Mucosa of descending colon (tissue), 3 donors: ENCODE data around the gene BEND5. TPM values are rescaled to one million over a fixed set of nuclear protein-coding genes. Genes with fewer than 3 reads are reported as not detected.

Experiments
- ATAC-seq: fragments of 200-7000 bp; cut with Tn5 transposase; one replicate; pipeline ENCODE4 v1.9.1; 2020; ENCODE audit warnings: mild to moderate bottlenecking, moderate library complexity
- DNase-seq, 3 donors: peaks; one replicate each; pipeline ENCODE4 v3.0.0-alpha.2; 2020
- H3K36me3 ChIP-seq: fragments of 200-600 bp; one replicate; pipeline ENCODE4 v1.8.0; 2021; ENCODE audit warnings: low read depth, mild to moderate bottlenecking
- H3K4me1 ChIP-seq: fragments of 200-600 bp; one replicate; pipeline ENCODE4 v1.8.0; 2021; ENCODE audit warnings: low read depth, mild to moderate bottlenecking
- H3K4me3 ChIP-seq: fragments of 200-600 bp; one replicate; pipeline ENCODE4 v1.8.0; 2021; ENCODE audit warnings: mild to moderate bottlenecking
- H3K9me3 ChIP-seq: fragments of 200-600 bp; one replicate; pipeline ENCODE4 v1.8.0; 2021; ENCODE audit warnings: mild to moderate bottlenecking
- CTCF ChIP-seq: fragments of 200-600 bp; IDR thresholded peaks from one replicate; pipeline ENCODE4 v1.8.0; 2022; ENCODE audit warnings: antibody characterized with exemption, mild to moderate bottlenecking
- intact Hi-C, 2 donors: fragments of 100-400 bp; cut with DNase I in 1 of 2; cut with micrococcal nuclease in 1 of 2; formaldehyde crosslinking; loops; one replicate each; pipeline versions ENCODE4 v1.11.0 to v1.11.1; 2022; cut with DNase I, micrococcal nuclease
- total RNA-seq, 3 donors: library from RNA; stranded (reverse); fragmentation: NEBNext Ultra II Directional in 2 of 3; extraction: Animal tissue kit (Norgen Biotek cat#: 25700) in 2 of 3; gene quantifications; one replicate each; pipeline versions ENCODE4 v1.2.1 to v1.2.4, GENCODE V29; 2021 to 2023
- donor health status: DM: no; HTN: no; CAD: no; lungs with moderate emphysema.
- donor health status: DM: no; HTN: no; CAD: no.
- donor health status: DM: no; HTN: yes; CAD: no.

Gene BEND5
- total RNA-seq, 3 donors from 2014 or later, result 1.9 to 9.1 (median 2.1) TPM

GRCh38 chr1:48775831-48776392 lies 779 bp downstream of the BEND5 start:
- peak; percentile 26 for ATAC-seq
- H3K9me3 ChIP-seq, result no peaks in the 10 kb centered on the region
- H3K36me3 ChIP-seq, result no peaks in the 10 kb centered on the region
- intact Hi-C loops, result no loop called here
- DNase-seq, result no peak
- H3K4me3 ChIP-seq, result no peak overlapping the region
- H3K4me1 ChIP-seq, result no peaks in the 10 kb centered on the region
- no peak for TF ChIP-seq CTCF

GRCh38 chr1:48773133-48773532 lies 3.6 kb downstream of the BEND5 start:
- H3K36me3 ChIP-seq, result no peaks in the 10 kb centered on the region
- ATAC-seq (no peak), DNase-seq (no peak)
- no peak overlapping the region for H3K4me3 ChIP-seq
- H3K9me3 ChIP-seq, result no peaks in the 10 kb centered on the region
- no peaks in the 10 kb centered on the region for H3K4me1 ChIP-seq
- intact Hi-C loops, result no loop called here
- no peak for TF ChIP-seq CTCF

- H3K4me1 ChIP-seq, result no peaks in the 10 kb centered on the region
- peak; percentile 46 for ATAC-seq
- H3K4me3 ChIP-seq, result no peak overlapping the region
- peak in 1 of 3 donors; percentile 14 for DNase-seq
- intact Hi-C loops, result no loop called here
- H3K36me3 ChIP-seq, result no peaks in the 10 kb centered on the region
- no peaks in the 10 kb centered on the region for H3K9me3 ChIP-seq
- no peak for TF ChIP-seq CTCF
These were observed 4.5 kb downstream of the BEND5 start for GRCh38 chr1:48772211-48772610.

- no peak for ATAC-seq
- no peak for DNase-seq
- Histone ChIP-seq H3K4me3 (no peak overlapping the region), H3K36me3 (no peaks in the 10 kb centered on the region), H3K4me1 (no peaks in the 10 kb centered on the region), H3K9me3 (no peaks in the 10 kb centered on the region)
- no peak for TF ChIP-seq CTCF
- intact Hi-C loops, result no loop called here
These were observed 5.1 kb downstream of the BEND5 start for GRCh38 chr1:48771561-48771960.

- intact Hi-C loops, result no loop called here
- no peaks in the 10 kb centered on the region for H3K4me1 ChIP-seq
- DNase-seq (no peak), ATAC-seq (peak; percentile 14)
- no peak overlapping the region for H3K4me3 ChIP-seq
- no peak for TF ChIP-seq CTCF
- no peaks in the 10 kb centered on the region for H3K36me3 ChIP-seq
- no peaks in the 10 kb centered on the region for H3K9me3 ChIP-seq
These were observed 8.6 kb downstream of the BEND5 start for GRCh38 chr1:48767975-48768510.

- Histone ChIP-seq H3K36me3 (no peaks in the 10 kb centered on the region), H3K4me3 (no peak overlapping the region), H3K4me1 (no peaks in the 10 kb centered on the region), H3K9me3 (no peaks in the 10 kb centered on the region)
- no peak for TF ChIP-seq CTCF
- DNase-seq, result no peak
- intact Hi-C loops, result no loop called here
- no peak for ATAC-seq
These were observed 11.4 kb downstream of the BEND5 start for GRCh38 chr1:48765335-48765734.
